HG03097 (cell line): ENCODE results near the gene ASNS.
A peak's percentile ranks its signal among the peaks of the same experiment; 100 is the strongest.
"Not testable (repeated sequence)": the region's sequence is repeated elsewhere in the genome, so short reads cannot be mapped to it uniquely, and the experiment has no call there.

Experiments
- ATAC-seq: cut with Tn5 transposase; IDR thresholded peaks from one replicate; pipeline ENCODE4 v1.9.1; 2021; ENCODE audit not compliant: unreplicated experiment, low FRiP score

The ASNS gene, protein sequence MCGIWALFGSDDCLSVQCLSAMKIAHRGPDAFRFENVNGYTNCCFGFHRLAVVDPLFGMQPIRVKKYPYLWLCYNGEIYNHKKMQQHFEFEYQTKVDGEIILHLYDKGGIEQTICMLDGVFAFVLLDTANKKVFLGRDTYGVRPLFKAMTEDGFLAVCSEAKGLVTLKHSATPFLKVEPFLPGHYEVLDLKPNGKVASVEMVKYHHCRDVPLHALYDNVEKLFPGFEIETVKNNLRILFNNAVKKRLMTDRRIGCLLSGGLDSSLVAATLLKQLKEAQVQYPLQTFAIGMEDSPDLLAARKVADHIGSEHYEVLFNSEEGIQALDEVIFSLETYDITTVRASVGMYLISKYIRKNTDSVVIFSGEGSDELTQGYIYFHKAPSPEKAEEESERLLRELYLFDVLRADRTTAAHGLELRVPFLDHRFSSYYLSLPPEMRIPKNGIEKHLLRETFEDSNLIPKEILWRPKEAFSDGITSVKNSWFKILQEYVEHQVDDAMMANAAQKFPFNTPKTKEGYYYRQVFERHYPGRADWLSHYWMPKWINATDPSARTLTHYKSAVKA

DNA sequence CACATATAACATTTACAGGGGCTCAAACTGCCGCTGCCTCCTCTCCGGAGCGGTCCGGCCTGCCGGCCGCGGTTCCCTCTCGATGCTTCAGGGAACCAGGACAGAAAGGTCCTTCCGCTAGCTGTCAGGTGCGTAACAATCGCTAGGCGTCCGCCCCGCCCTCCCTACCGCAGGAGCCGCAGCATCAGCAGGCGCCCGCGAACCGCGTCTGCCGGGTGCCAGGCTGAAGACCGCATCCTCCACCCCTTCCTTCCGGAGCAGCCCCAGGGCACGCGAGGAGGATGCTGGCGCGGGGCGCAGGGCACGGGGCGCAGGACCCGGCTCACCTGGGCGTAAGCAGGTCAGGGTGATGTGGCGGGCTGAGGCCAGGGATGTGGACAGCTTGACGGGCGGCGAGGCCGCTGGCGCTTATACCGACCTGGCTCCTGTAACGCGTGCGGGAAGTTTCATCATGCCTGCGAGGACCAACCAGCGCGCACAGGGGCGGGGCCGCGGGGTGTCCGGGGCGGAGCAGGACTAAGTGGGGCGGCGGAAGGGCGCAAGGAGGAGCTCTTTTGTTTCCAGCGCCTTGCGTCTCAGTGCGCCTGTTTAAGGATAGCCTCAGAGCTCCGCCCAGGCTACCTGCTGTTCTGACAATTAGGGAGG is at the start of gene ASNS:
Gene ASNS (minus strand): TSS at position 384 of the 645 bp plus-strand sequence. CDS start 3,252 bp downstream, outside the sequence.
- ATAC-seq: peak; percentile 99

DNA sequence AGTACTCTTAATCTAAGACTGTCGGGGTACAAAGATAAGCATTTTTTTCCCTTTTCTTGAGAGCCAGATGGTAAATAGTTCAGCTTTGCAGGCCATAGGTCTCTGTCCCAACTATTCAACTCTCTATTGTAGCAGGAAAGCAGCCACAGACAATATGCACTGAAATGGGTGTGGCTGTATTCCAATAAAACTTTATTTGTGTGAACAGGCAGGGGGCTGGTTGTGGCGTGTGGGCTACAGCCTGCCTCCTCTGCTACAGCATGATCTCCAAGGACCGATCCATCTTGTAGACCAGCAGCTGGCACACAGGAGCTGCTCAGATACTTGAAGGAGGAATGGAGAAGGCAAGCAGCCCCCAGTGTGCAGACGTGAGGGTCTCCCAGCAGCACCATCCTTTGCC is 49.0 kb upstream of the ASNS start:
- ATAC-seq: not testable (repeated sequence)

DNA sequence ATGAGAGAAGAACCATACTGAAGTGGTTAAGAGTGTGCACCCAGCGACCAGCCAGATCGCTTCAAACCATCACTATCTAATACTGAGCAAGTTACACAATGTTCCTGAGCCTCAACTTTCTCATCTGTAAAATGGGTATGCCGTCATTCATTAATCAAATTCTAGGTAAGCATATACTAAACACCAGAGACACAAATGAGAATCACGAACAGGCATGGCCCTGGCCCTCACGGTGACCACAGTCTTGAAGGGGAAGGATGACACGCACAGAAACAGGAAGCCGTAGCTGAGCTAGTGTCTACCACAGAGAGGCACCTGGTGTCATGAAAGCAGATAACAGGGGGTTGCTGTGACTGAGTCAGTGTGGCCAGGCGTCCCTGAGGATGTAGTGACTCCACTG is 43.1 kb upstream of the ASNS start:
- ATAC-seq: not testable (repeated sequence)

DNA sequence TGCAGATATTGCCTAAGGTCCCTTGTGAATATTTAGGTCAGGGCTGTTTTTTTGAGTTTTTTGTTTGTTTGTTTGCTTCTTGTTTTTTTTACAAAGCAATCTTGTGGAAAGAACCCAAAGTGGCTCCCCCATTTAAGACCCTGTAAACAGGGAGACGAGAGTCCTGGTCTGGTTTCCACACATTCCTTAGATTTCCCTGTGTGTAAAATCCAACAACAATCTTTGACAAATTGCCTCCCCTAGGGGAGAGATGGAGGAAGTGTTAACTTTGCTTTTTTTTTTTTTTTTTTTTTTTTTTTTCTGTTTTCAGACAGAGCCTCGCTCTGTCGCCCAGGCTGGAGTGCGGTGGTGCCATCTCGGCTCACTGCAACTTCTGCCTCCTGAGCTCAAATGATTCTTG is 40.1 kb upstream of the ASNS start:
- not testable (repeated sequence) for ATAC-seq

DNA sequence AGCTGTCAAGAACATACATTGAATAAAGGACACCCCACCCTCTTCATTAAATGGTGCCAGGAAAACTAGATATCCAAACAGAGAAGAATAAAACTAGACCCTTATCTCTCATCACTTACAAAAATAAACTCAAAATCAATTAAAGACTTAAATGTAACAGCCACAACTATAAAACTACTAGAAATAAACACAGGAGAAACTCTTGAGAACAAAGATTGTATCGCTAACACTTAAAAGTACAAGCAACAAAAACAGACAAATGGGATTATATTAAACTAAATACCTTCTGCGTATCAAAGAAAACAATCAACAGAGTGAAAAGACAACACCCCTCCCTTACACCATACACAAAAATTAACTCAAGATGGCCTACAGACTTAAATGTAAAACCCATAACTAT is 24.7 kb upstream of the ASNS start:
- not testable (repeated sequence) for ATAC-seq

DNA sequence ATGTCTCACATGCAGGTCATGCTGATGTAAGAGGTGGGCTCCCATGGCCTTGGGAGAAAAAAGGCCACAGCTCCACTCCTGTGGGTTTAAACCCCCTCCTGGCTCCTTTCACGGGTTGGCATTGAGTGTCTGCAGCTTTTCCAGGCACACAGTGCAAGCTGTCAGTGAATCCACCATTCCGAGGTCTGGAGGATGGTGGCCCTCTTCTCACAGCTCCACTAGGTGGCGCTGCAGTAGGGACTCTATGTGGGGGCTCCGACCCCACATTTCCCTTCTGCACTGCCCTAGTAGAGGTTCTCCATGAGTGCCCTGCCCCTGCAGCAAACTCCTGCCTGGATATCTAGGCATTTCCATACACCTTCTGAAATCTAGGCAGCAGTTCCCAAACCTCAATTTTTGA is 19.5 kb upstream of the ASNS start:
- not testable (repeated sequence) for ATAC-seq

DNA sequence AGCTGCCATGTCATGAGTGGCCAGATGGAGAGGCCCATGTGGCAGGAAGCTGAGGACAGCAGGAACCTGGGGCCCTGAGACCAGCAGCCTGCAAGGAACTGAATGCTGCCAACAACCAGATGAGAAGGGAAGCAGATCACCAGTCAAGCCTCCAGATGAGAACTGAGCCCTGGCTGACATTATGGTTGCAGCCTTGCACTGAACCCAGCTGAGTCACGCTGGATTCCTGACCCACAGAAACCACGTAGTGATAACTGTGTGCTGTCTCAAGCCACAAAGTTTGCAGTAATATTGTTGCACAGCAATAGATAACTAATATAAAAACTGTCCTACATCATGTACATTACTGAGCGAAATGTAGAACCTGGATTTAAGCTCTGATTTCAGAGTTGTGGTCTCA is 7.3 kb upstream of the ASNS start:
- not testable (repeated sequence) for ATAC-seq

DNA sequence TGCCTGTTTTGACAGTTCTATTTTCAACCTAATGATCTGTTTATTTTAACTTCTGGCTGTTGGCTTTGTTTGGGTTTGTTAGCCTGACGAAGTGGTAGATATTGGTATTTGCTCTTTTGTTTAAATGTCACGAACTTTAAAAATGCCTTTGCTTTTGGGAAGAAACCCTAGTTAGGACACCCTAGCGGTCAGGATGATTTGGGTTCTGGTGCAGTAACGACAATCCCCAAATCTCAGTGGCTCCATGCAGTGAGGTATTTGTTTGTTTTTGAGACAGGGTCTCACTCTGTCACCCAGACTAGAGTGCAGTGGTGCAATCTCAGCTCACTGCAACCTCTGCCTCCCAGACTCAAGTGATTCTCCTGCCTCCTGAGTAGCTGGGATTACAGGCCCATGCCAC is 2.7 kb upstream of the ASNS start:
- ATAC-seq: not testable (repeated sequence)

DNA sequence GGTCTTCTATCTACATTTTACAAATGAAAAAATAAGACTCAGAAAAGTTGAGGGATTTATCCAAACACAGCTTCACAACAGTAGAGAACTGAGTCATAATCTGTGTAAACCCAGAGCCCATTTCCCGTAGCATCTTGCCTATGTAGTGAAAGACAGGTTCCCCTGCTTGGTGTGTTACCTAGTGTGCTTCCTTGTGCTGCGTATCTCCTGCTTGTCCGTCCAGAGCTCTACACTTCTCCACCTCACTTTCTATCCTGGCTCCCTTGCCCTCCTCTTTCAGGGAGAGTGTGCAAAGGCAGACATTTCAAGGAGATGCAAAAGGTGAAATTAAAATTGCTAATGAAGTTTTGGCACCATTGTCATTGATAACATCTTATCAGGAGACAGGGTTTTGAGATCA is 1.4 kb upstream of the ASNS start:
- ATAC-seq: no peak

DNA sequence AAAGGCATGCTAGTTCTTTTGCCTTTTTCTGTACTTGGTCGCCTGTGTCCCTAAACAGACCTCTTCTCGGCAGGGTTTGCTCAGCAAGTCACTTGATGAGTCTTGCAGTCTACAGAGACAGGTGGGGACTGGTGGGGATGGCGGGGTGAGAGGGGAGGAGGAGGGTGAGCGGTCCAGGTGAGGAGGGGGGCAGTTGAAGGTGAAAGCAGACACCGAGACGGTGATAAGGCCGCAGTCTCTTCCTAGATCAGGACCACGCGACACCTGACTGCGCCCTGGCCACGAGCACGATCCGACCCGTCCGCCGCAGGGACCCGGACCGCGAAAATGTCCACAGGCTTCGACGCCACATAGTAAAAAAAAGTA is 566 bp downstream of the ASNS start:
- ATAC-seq: no peak

DNA sequence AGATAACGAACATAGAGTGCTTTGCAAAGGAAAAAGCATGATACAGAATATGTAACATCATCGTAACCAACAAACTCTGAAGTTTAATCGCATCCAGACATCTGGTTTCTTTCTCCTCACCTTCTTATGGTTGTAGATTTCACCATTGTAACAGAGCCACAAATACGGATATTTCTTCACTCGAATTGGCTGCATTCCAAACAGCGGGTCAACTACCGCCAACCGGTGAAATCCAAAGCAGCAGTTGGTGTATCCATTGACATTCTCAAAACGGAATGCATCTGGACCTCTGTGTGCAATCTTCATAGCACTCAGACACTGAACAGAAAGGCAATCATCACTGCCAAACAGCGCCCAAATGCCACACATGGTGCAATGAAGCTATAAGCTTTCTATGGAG is 3.4 kb downstream of the ASNS start:
- ATAC-seq: no peak

DNA sequence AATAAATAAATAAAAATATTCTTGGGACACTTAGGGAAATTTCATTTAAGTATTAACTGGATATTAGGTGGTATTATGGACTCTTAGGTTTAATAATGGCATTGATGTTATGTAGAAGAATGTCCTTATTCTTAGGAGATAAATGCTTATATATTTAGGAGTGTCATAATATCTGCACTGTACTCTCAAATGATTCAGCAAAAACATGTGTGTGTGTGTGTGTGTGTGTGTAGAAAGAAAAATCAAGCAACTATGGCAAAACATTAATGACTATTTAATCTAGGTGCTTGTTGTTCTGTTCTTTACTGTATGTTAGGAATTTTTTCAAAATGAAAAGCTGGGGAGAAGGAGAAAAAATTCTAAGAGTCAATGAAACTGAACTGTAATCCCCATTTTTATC is 3.9 kb downstream of the ASNS start:
- ATAC-seq: no peak

DNA sequence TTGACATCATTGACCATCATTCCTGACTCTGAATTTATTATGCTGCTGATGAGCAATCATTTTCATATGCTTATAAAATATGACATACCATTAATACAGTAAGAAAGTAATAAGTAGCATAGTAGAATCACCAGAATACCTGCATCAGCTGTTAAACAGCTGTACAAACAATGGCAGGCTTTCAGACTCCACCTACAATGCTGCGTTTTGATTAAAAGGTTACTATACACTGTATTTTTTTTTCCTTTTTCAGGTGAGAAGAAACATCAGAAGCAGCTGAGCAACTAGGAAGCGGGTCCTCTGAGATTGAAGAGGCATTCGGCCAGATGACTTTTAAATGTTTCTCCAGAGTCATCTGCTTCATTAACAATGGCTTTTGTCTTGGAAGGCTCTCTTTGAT is 7.1 kb downstream of the ASNS start:
- ATAC-seq: no peak

DNA sequence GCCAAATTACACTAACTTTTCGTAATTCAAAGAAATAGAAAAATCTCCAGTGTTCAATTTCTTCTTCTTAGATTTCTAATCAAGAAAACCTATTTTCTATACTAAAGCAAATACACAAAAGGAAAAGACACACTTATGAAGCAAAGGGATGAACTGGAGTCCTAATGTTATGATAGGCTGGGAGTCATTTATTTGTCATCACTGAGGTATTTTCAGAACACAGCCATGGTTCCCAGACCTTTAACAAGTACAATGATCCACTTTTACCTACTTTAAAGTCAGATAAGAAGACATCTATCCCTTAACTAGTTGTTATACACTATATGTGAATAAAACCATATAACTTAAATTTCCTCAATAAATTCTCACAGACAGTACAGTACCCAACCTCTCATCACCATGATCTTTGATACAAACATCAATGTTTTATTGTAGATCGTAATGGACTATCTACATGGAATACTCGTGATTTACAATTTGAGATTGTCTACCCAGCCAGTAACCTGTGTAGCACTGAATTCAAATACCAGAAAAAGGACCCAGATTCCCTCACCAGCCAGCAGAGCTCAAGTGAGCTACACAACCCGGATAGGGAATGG is 12.5 kb downstream of the ASNS start:
- ATAC-seq: no peak

DNA sequence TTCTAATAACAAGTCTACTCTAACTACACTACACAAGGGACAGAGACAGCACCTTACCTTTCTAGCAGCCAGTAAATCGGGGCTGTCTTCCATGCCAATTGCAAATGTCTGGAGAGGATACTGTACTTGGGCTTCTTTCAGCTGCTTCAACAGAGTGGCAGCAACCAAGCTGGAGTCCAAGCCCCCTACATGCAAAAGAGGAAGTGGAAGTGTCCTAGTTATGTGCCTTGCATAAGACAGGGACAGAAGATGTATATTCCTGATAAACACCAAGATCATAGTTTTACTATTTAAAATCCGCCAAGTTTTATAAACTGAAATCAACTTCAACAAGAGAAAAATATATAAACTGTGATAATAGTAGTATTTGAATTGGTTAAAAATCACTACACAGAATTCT is 14.0 kb downstream of the ASNS start:
- ATAC-seq: no peak

DNA sequence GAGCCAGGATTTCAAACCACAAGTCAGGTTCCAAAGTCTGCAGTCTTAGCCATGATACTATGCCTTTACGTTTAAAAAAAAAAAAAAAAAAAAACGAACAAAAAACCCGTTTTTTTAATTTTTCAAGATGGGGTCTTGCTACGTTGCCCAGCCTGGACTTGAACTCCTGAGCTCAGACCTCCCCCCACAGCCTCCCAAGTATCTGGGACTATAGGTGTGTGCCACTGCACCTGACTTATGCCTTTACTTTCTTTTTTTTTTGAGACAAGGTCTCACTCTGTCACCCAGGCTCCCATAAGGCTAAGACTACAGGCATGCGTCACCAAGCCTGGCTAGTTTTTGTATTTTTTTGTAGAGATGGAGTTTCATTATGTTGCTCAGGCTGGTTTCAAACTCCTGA is 14.7 kb downstream of the ASNS start:
- ATAC-seq: no peak

DNA sequence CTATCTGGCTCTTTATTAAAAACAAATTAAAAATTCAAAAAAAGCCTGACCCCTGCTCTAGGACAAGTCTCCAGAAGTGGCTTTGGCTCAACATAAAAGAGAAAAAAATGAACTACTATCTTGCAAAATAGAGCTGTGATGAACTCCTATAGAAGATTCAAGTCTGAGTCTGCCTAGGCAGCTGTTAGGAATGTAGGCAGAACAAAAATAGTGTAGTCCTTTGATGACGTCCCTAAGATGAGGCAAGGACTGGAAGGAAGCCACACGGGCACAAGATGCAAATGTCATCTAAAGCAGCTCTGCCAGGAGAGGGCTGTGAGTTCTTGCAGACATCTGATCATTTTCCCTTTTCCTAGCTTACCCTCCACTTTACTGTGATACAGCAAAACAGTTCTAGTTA is 20.5 kb downstream of the ASNS start:
- no peak for ATAC-seq

DNA sequence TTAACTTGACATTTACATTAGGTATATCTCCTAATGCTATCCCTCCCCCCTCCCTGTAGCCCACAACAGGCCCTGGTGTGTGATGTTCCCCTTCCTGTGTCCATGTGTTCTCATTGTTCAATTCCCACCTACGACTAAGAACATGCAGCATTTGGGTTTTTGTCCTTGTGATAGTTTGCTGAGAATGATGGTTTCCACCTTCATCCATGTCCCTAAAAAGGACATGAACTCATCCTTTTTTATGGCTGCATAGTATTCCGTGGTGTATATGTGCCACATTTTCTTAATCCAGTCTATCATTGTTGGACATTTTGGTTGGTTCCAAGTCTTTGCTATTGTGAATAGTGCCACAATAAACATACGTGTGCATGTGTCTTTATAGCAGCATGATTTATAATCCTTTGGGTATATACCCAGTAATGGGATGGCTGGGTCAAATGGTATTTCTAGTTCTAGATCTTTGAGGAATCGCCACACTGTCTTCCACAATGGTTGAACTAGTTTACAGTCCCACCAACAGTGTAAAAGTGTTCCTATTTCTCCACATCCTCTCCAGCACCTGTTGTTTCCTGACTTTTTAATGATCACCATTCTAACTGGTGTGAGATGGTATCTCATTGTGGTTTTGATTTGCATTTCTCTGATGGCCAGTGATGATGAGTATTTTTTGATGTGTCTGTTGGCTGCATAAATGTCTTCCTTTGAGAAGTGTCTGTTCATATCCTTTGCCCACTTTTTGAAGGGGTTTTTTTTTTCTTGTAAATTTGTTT is 21.8 kb downstream of the ASNS start:
- ATAC-seq: not testable (repeated sequence)

DNA sequence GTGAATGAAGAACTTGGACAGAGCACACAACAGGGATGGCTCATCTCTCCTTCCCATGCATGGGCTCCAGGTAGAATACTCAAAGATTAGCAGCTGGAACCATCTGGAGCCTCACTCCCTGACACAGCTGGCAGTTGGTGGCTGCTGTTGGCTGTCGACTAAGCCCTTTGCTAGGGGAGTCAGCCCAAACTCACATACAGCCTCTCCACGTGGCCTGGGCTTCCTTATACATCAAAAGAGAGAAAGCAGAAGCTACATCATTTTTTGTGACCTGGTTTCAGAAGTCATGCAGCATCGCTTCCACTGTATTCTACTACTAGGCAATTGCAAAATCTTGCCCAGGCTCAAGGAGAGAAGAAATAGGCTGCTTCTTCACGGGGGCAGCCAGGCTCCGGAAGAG is 24.4 kb downstream of the ASNS start:
- ATAC-seq: no peak

DNA sequence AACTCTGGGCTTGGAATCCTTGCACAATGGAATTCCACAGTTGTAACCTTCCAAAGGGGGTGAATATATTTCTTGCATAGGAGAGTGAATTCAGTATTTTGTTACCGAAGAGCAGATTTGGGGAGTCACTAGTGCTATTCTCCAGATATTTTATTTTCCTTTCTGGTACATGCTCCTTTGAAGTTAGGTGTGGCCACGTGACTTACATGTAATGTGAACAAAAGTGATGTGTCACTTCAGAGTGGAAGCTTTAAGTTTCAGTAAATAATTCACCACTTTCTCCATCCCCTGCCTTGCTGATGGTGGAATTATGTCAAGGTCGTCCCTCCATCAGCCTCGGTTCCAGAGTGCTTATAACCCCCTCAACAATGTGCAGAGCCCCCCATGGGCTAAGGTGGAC is 25.3 kb downstream of the ASNS start:
- ATAC-seq: no peak
